Gastrocnemius medialis (tissue), 4 donors: ENCODE results near the gene PRELID3B. TPM values are rescaled to one million over a fixed set of nuclear protein-coding genes. Genes with fewer than 3 reads are reported as not detected.

Experiments
- ATAC-seq, 2 donors: fragments of 150-250 bp; one replicate each; pipeline ENCODE4 v1.9.1; 2016
- DNase-seq, 2 donors: peaks; one replicate each; pipeline ENCODE4 v3.0.0-alpha.2; 2019
- H3K27ac ChIP-seq, 4 donors: fragments of 200-600 bp; sonication (generic); 1 replicate in 1 of 4; 2 replicates in 3 of 4; pipeline ENCODE4 v1.5.1; 2016 to 2018; ENCODE audit warnings: mild to moderate bottlenecking in 2 of 4, moderate library complexity in 1 of 4
- H3K27me3 ChIP-seq, 3 donors: fragments of 200-600 bp; sonication (generic) in 2 of 3; 1 replicate in 1 of 3; 2 replicates in 2 of 3; pipeline versions ENCODE4 v1.5.1 to v1.6.0; 2016 to 2019; ENCODE audit warnings: mild to moderate bottlenecking in 1 of 3, moderate library complexity in 1 of 3
- H3K36me3 ChIP-seq, 2 donors: fragments of 200-600 bp; sonication (generic) in 1 of 2; one replicate each; pipeline ENCODE4 v1.5.1; 2017 to 2018
- H3K4me1 ChIP-seq, 2 donors: fragments of 200-600 bp; sonication (generic) in 1 of 2; one replicate each; pipeline ENCODE4 v1.5.1; 2016 to 2017; ENCODE audit warnings: mild to moderate bottlenecking in 2 of 2
- H3K4me3 ChIP-seq, 4 donors: fragments of 200-600 bp; sonication (generic) in 3 of 4; 1 replicate in 1 of 4; 2 replicates in 3 of 4; pipeline ENCODE4 v1.5.1; 2016 to 2019; ENCODE audit warnings: mild to moderate bottlenecking in 2 of 4
- H3K9me3 ChIP-seq, 3 donors: fragments of 200-600 bp; sonication (generic) in 2 of 3; 1 replicate in 1 of 3; 2 replicates in 2 of 3; pipeline ENCODE4 v1.5.1; 2016 to 2019
- CTCF ChIP-seq, 5 experiments: fragments of 450-650 bp in 3 of 5; fragments of 200-600 bp in 2 of 5; sonication (generic) in 2 of 5; IDR thresholded peaks in 4 of 5; conservative IDR thresholded peaks in 1 of 5; 1 replicate in 4 of 5; 2 replicates in 1 of 5; pipeline ENCODE4 v1.5.1; 2016 to 2019; ENCODE audit warnings: antibody characterized with exemption in 5 of 5, mild to moderate bottlenecking in 3 of 5, moderate library complexity in 3 of 5
- POLR2A ChIP-seq, 2 donors: fragments of 450-650 bp; IDR thresholded peaks; one replicate each; pipeline ENCODE4 v1.6.1; 2017; ENCODE audit warnings: antibody characterized with exemption in 2 of 2, mild to moderate bottlenecking in 2 of 2, moderate library complexity in 2 of 2
- in situ Hi-C, 4 donors: fragments of 200-750 bp; cut with MboI; loops; one replicate each; pipeline versions ENCODE4 v1.15.0 to v1.8.0; 2017; ENCODE audit warnings: low sequenced_read_pairs in 4 of 4
- intact Hi-C: fragments of 100-400 bp; cut with DNase I; formaldehyde crosslinking; loops from one replicate; pipeline ENCODE4 v1.15.1; 2023; ENCODE audit warnings: low total_unique reads
- total RNA-seq, 4 donors: library from RNA; depleted of rRNA; stranded (reverse); fragments of >200 nt; gene quantifications; one replicate each; pipeline versions ENCODE4 v1.1.0 to v1.2.3, GENCODE V29; 2016

PRELID3B gene
- total RNA-seq, 4 donors from 2014 or later = 31.6 to 41.3 (median 35.1) TPM

- Histone ChIP-seq H3K4me1 (no peaks in the 10 kb centered on the region), H3K27me3 (no peaks in the 10 kb centered on the region), H3K4me3 (no peak overlapping the region), H3K27ac (no peak overlapping the region), H3K9me3 (no peaks in the 10 kb centered on the region), H3K36me3 (no peaks in the 10 kb centered on the region)
- in situ Hi-C loops = no loop called here
- TF ChIP-seq POLR2A (IDR thresholded peaks at IDR 0.05) = no peak
- no peak for TF ChIP-seq CTCF (IDR thresholded peaks at IDR 0.05 in 4 of 5, conservative IDR thresholded peaks at IDR 0.05 in 1 of 5)
- ATAC-seq (no peak), DNase-seq (no peak)
- intact Hi-C loops = no loop called here
Measured at GRCh38 chr20:59017493-59018231, 24.9 kb downstream of the PRELID3B start.

GRCh38 chr20:59016795-59017492, 25.6 kb downstream of the PRELID3B start:
- Histone ChIP-seq H3K9me3 (no peaks in the 10 kb centered on the region), H3K4me1 (no peaks in the 10 kb centered on the region), H3K4me3 (no peak overlapping the region), H3K27ac (no peak overlapping the region), H3K27me3 (no peaks in the 10 kb centered on the region), H3K36me3 (no peaks in the 10 kb centered on the region)
- no peak for TF ChIP-seq POLR2A (IDR thresholded peaks at IDR 0.05)
- TF ChIP-seq CTCF (IDR thresholded peaks at IDR 0.05 in 4 of 5, conservative IDR thresholded peaks at IDR 0.05 in 1 of 5) = no peak
- no peak for DNase-seq
- no peak for ATAC-seq
- intact Hi-C loops (no loop called here), in situ Hi-C loops (no loop called here)

GRCh38 chr20:59015812-59016711, 26.5 kb downstream of the PRELID3B start:
- Histone ChIP-seq H3K4me1 (no peaks in the 10 kb centered on the region), H3K4me3 (no peak overlapping the region), H3K9me3 (no peaks in the 10 kb centered on the region), H3K36me3 (no peaks in the 10 kb centered on the region), H3K27me3 (no peaks in the 10 kb centered on the region), H3K27ac (no peak overlapping the region)
- ATAC-seq (no peak), DNase-seq (no peak)
- no peak for TF ChIP-seq POLR2A (IDR thresholded peaks at IDR 0.05)
- no peak for TF ChIP-seq CTCF (IDR thresholded peaks at IDR 0.05 in 4 of 5, conservative IDR thresholded peaks at IDR 0.05 in 1 of 5)
- in situ Hi-C loops (no loop called here), intact Hi-C loops (no loop called here)

GRCh38 chr20:59015411-59015810, 27.2 kb downstream of the PRELID3B start:
- ATAC-seq (no peak), DNase-seq (no peak)
- H3K4me1 ChIP-seq = no peaks in the 10 kb centered on the region
- no peak for TF ChIP-seq POLR2A (IDR thresholded peaks at IDR 0.05)
- intact Hi-C loops (no loop called here), in situ Hi-C loops (no loop called here)
- no peak overlapping the region for H3K27ac ChIP-seq
- no peaks in the 10 kb centered on the region for H3K9me3 ChIP-seq
- H3K36me3 ChIP-seq = no peaks in the 10 kb centered on the region
- H3K27me3 ChIP-seq = no peaks in the 10 kb centered on the region
- no peak overlapping the region for H3K4me3 ChIP-seq
